HG02623 (cell line): Measurements from ENCODE around the gene SH3D19.

Experiments
- ATAC-seq: cut with Tn5 transposase; IDR thresholded peaks from one replicate; pipeline ENCODE4 v1.9.1; 2021; ENCODE audit warnings: moderate library complexity; ENCODE audit not compliant: unreplicated experiment

SH3D19 gene

GRCh38 chr4:151233600-151233999 is 91.8 kb downstream of the SH3D19 start:
- ATAC-seq: no peak

DNA sequence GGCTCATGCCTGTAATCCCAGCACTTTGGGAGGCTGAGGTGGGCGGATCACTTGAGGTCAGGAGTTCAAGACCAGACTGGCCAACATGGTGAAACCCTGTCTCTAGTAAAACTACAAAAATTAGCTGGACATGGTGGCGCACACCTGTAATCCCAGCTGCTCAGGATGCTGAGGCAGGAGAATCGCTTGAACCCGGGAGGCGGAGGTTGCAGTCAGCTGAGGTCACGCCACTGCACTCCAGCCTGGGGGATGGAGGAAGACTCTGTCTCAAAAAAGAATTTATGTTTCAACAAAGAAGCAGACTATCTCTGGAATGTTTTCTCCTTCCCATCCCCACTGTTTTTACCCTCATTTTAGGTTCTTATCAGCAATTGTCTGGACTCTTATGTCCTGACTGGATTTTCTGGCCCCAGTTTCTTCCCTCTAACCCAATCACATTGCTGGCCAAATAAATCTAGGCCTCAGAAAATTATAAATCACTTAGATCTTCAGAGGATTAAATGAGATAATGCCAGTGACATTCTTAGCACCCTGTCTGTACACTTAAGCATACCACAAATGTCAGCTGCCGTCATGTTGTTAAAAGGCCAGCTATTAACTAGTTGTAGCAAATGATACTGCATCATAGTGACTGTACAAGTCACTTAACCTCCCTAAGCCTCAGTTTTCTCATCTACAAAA is 93.3 kb downstream of the SH3D19 start:
- ATAC-seq: no peak

DNA sequence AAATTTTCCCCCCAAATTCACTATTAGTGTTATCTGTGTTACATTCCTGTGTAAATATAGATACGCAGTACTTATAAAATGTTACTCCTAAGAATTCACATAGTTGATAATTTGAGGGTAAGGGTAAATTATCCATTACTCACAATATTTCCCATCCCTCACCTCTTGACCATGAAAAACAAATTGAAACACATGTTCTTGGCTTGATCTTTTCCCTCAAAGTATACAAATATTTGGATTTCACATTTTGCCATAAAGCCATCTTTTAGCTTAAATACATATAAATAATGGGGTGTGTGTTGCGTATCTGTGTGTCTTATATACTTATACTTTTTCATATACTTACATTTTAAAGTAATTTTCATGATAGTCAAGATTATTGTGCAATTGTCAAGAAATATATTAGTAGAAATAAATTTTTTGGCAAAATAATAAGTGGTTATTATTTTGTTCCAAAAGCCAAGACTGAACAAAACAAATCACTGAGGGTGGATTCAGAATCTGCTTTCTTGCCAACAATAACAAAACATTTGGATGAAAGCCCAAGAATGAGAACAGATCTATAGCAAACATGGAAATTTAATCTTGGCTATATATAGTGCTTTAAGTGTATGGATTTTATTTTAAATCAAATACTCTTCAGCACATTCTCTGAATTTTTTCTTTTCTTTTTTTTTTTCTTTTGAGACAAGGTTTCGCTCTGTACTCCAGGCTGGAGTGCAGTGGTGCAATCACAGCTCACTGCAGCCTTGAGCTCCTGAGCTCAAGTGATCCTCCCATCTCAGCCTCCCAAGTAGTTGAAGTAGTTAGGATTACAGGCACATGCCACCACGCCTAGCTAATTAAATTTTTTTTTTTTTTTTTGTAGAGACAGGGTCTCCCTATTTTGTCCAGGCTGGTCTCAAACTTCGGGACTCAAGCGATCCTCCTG is 97.0 kb downstream of the SH3D19 start:
- ATAC-seq: no peak

DNA sequence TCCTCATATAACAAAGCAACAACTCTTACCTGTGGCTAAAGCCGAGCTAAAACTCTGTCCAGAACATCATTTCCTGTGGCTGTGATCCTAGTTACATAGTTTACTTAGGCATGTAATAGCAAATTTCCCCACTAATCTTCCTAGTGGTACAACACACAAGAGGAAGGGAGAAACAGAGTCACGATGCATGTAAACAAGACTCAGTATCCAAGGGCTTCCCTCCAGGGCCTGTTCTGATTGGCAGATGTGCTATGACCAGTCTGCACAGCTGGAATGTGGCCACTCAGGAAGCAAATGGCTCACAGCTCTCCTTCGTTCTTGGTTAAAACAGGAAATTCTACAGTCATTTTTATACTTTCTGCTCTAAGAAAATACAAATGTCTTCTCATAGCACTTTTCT is 97.7 kb downstream of the SH3D19 start:
- no peak for ATAC-seq

DNA sequence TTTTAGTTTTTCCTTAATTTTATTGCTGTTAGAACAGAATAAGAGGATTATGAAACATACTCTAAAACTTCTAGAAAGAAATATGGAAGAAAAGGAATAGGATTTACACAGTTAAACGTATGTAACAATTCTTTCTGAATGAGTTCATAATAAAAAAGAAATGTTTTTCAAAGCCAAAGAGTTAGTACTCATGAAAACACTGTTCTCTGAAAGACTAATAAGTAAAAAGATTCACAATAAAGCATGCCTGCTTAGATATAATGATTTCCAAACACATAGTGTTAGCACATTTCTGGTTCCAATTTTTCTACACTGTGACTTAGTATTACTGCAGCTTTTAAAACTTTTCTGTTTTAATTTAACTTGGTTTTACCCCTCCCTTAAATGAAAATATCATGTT is 98.2 kb downstream of the SH3D19 start:
- no peak for ATAC-seq

- ATAC-seq: no peak
These were observed 99.1 kb downstream of the SH3D19 start for GRCh38 chr4:151226004-151226932.

DNA sequence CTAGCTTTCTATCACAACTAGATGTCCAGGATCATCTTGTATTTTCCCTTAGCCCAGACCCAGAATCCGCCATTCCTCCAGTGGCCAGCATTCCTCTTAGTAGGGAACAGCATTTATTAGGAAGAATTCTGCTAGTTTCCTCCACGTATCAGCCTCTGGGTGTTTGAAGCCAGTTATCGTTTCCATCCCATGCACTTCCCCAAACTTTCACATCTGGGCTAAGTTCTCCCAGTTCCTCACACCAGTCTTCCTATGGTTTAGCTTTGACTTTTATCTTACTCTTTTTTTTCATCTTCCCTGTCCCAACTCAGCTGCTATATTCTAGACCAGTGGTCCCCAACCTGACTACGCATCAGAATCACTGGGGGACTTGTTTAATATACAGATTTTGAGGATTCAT is 101.9 kb downstream of the SH3D19 start:
- no peak for ATAC-seq

- no peak for ATAC-seq
These were observed 105.5 kb downstream of the SH3D19 start for GRCh38 chr4:151219948-151220347.

- no peak for ATAC-seq
These were observed 106.3 kb downstream of the SH3D19 start for GRCh38 chr4:151219091-151219490.

DNA sequence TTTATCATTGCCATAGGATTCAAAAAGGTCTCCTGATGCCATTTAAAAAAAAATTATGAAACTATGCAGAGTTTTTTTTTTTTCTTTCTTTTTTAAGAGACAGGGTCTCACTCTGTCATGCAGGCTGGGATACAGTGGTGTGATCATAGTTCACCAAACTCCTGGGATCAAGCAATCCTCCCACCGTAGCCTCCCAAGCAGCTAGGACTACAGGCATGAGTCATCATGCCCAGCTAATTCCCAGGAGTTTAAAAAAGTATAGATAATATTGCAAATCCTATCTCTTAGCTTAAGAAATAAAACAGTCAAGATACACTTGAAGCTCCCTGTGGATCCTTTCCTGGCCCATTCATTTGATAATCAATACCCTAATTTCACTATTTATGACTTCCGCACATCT is 107.1 kb downstream of the SH3D19 start:
- ATAC-seq: no peak

GRCh38 chr4:151217326-151217725 is 108.1 kb downstream of the SH3D19 start:
- ATAC-seq: no peak

DNA sequence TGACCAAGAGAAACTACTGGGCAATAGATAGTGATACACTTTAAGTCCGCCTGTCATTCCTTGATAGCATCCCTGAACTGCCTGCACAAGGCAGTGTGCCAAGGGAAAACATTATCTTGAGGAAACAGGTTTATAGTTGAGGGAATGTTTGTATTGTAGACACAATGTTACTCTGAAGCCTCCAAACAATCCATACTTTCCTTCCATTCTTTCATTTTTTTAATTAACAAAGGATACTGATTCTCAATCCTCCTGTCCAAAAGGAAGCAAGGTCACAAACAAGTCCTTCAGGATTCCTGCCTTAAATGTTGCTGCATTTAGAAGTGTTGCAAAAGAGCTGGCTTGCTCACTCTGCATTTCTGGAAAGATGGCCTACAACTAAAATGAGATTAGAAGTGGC is 110.1 kb downstream of the SH3D19 start:
- ATAC-seq: no peak

GRCh38 chr4:151207868-151208267 is 117.5 kb downstream of the SH3D19 start:
- ATAC-seq: no peak

GRCh38 chr4:151207186-151207585 is 118.2 kb downstream of the SH3D19 start:
- ATAC-seq: no peak

DNA sequence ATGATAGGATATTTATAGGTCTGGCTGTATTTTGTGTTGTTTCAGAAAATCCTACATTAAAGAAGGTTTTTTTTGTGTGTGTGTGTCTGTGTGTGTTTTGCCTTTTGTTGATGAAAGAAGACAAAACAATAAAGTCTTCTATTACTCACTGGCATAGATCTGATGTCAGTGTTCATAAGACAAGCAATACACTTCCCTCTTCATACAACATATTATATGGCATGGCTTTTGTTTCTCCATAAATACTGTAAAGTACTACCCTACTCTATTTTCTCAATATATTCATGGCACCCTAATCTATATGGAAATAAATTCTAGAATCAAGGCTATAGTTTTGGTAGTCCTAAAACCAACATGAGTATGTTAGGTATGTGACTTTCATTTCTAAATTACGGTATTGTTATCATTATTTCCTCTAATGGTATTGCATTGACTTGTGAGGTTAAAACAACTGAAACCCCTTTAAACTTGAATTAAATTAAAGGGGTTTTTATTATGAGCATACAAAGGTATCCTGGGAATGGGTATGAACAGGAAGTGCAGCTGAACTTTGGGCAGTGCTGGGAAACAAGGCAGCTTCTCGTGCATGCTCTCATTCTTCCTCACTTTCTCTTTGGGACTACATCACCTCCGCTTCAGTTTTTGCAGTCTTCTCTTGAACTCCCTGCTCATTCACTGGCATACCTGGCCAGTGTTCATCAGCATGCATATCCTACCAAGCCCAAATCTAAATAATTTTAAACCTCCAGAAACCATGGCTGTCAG is 119.0 kb downstream of the SH3D19 start:
- no peak for ATAC-seq

DNA sequence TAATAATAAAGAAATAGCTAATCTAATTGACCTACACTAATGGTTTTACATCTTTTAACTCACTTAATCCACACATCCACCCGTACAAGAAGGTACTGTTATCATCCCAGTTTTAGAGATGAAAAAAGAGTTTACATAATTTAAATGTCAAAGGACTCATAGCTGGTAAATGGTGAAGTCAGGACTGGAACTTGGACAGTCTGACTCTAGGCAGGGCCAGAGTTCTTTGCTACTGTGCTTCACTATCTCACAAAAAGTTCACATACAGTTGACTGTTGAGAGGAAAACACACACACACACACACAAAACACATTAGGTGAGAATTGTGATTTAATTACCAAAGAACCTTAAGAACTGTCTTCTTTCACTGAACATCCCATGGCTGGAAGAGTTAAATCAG is 119.7 kb downstream of the SH3D19 start:
- no peak for ATAC-seq

DNA sequence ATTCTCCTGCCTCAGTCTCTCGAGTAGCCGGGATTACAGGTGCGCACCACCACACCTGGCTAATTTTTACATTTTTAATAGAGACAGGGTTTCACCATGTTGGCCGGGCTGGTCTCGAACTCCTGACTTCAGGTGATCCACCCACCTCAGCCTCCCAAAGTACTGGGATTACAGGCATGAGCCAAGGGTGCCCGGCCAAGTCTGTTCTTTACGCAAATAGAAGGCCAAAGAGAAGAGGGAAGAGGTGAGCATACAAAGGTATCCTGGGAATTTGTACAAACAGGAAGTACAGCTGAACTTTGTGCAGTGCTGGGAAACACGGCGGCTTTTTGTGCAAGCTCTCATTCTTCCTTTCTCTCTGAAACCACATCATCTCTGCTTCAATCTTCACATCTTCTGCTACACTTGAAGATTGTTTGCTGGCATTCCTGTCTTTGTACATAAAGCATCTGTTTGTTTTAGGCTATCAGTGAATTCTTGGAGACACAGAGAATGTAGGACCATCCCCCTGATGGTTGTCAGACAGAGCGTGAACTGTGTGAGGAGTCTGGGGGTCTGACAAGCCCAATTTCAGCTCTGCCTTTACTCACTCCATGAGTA is 120.4 kb downstream of the SH3D19 start:
- no peak for ATAC-seq

- ATAC-seq: no peak
These were observed 122.5 kb downstream of the SH3D19 start for GRCh38 chr4:151202851-151203455.

GRCh38 chr4:151202381-151202780 is 123.0 kb downstream of the SH3D19 start:
- ATAC-seq: no peak
